HG03159 (cell line): Measurements from ENCODE around the gene TTC36.
"Not testable (repeated sequence)": the region's sequence is repeated elsewhere in the genome, so short reads cannot be mapped to it uniquely, and the experiment has no call there.

ENCODE experiments used
- ATAC-seq: cut with Tn5 transposase; IDR thresholded peaks from one replicate; pipeline ENCODE4 v1.9.1; 2021; ENCODE audit warnings: mild to moderate bottlenecking, moderate library complexity; ENCODE audit not compliant: unreplicated experiment

The TTC36 gene

GRCh38 chr11:118574636-118575035 is 47.4 kb downstream of the TTC36 start:
- ATAC-seq = no peak

GRCh38 chr11:118577995-118578394 is 50.7 kb downstream of the TTC36 start:
- not testable (repeated sequence) for ATAC-seq
